ENCODE results near the gene SELP.

GRCh38 chr1:169577981-169578738 is 51.8 kb downstream of the SELP start:
- TF ChIP-seq NFE2L1 (tag; IDR thresholded peaks at IDR 0.05; ENCODE audit: borderline replicate concordance, low read depth) = no peak
- no peak for TF ChIP-seq PTBP1 (IDR thresholded peaks at IDR 0.05; ENCODE audit: low read depth, low read length)
- no peak for TF ChIP-seq ZSCAN29 (IDR thresholded peaks at IDR 0.05)
- no peak for TF ChIP-seq CTCF (IDR thresholded peaks at IDR 0.05 in 2 of 3, conservative IDR thresholded peaks at IDR 0.05 in 1 of 3; ENCODE audit: insufficient read depth in 2 of 3, low read depth in 1 of 3, low read length in 3 of 3)
- TF ChIP-seq FOXP4 (CRISPR knock-in tag; IDR thresholded peaks at IDR 0.05; ENCODE audit: borderline replicate concordance) = no peak
- TF ChIP-seq EZH2 (IDR thresholded peaks at IDR 0.05; ENCODE audit: borderline replicate concordance, low read depth, low read length) = no peak
- TF ChIP-seq ZNF398 (CRISPR knock-in tag; IDR thresholded peaks at IDR 0.05) = no peak
- no peak for TF ChIP-seq ZNF121 (CRISPR knock-in tag; conservative IDR thresholded peaks at IDR 0.05)

Measured in K562 (cell line).